GM12801 (cell line): ENCODE measurements around the gene MYO1F.

Experiments used
- CTCF ChIP-seq: IDR thresholded peaks from one replicate; pipeline ENCODE4 v1.5.1; 2011; ENCODE audit warnings: control low read depth; ENCODE audit not compliant: insufficient read length; ENCODE audit errors: extremely low read depth

The MYO1F gene

DNA sequence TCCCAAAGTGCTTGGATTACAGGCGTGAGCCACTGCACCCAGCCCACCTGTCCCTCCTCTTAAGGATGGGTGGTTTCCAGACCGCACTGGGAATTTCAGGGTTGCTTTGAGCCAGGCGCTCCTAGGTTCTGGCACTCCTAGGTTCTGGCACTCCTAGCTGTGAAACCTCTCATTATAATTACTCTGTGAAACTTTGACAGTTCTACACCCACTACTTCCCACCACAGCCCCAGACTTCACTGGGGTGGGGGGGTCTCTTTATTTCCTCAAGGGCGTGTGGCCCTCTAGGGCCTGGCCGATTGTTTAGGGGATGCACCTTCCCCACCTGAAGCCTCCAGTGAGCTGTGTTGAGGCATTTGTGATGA, 35.5 kb upstream of the MYO1F start:
- TF ChIP-seq CTCF = no peak

DNA sequence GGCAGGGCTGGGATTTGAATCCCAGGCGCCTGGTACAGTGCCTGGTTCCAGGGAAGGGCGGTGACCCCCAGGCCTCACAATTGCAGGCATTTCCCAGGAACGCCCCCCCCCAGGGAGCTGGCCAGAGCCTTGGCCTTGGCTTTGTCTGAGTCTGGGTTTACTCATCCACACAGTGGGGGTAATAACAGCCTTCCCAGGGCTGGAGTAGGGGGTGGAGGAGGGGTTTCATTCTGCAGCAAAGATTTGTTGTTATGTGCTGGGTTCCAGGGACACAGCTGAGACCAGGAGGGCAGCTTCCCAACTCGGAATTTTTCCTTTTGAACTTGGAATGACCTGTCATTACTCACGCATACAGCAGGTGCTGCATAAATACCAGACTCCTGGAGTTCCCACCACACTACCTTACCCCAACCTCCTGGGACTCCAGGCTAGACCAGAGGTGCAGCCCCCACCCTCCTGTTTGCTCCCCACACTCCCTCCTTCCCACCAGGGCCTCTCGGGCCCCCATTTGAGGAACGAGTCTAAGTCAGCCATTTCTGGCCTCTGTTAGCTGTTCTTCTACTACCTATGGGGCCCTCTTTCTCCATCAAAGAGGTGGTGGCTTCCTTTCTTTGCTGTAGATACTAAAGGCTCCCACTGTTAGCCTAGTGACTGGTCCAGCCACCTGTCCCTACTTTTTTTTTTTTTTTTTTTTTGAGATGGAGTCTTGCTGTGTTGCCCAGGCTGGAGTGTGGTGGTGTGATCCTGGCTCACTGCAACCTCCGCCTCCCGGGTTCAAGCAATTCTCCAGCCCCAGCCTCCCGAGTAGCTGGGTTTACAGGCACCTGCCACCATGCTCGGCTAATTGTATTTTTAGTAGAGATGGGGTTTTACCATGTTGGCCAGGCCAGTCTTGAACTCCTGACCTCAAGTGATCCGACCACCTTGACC, 34.9 kb upstream of the MYO1F start:
- TF ChIP-seq CTCF = no peak

- TF ChIP-seq CTCF = no peak
These were observed 34.2 kb upstream of the MYO1F start for GRCh38 chr19:8611391-8611876.

GRCh38 chr19:8610936-8611300, 33.7 kb upstream of the MYO1F start:
- no peak for TF ChIP-seq CTCF

- no peak for TF ChIP-seq CTCF
These were observed 33.0 kb upstream of the MYO1F start, which contains the start of gene ADAMTS10 for GRCh38 chr19:8610041-8610935. TSS of gene ADAMTS10 (minus strand) at chr19:8610715. CDS start at chr19:8605710, 5,005 bp downstream.

- TF ChIP-seq CTCF = no peak
These were observed 32.2 kb upstream of the MYO1F start for GRCh38 chr19:8609279-8610040.
